Endothelial cell of umbilical vein (primary cell): ENCODE results near the gene PDAP1. TPM values are rescaled to one million over a fixed set of nuclear protein-coding genes. Genes with fewer than 3 reads are reported as not detected.

Experiments
- BruUV-seq: library from RNA; stranded (reverse); fragments of 400-500 nt; replicated peaks from 2 replicates; lab custom pipeline; 2021; lab: Mats Ljungman, UMichigan
- CTCF ChIA-PET: fragments of 300-600, 350-600 bp; sonication (Branson Sonifier 250); formaldehyde crosslinking; loops from one replicate; lab custom pipeline; 2021; ENCODE audit warnings: antibody characterized with exemption, inconsistent platforms; lab: Charles Lee
- POLR2A ChIA-PET: fragments of 300-600, 350-600 bp; sonication (Branson Sonifier 250); formaldehyde crosslinking; loops from one replicate; lab custom pipeline; 2021; ENCODE audit warnings: antibody characterized with exemption, inconsistent platforms; lab: Charles Lee
- DNase-seq: peaks from one replicate; pipeline ENCODE4 v3.0.0-alpha.2; 2011; ENCODE audit warnings: low read depth, low spot score
- FAIRE-seq: peaks from 2 replicates; lab custom pipeline; 2011; peaks lifted over from hg19 to GRCh38; lab: Jason Lieb, UNC
- H2AFZ ChIP-seq: 2 replicates; pipeline ENCODE4 v1.6.0; 2012; ENCODE audit warnings: low read depth, low read length, control low read depth, inconsistent platforms
- H3K27ac ChIP-seq: 2 replicates; pipeline ENCODE4 v1.5.1; 2011; ENCODE audit warnings: low read depth, mild to moderate bottlenecking, control low read depth, low read length, moderate library complexity; ENCODE audit not compliant: insufficient read depth
- H3K27me3 ChIP-seq, 2 experiments: 2 replicates each; pipeline versions ENCODE4 v1.6.0 to v1.6.1; 2011; ENCODE audit warnings: low read length in 2 of 2, mixed read lengths in 1 of 2; ENCODE audit not compliant: control insufficient read depth in 2 of 2, insufficient read depth in 2 of 2
- H3K36me3 ChIP-seq, 2 experiments: 2 replicates in 1 of 2; 3 replicates in 1 of 2; pipeline ENCODE4 v1.5.1; 2011; ENCODE audit warnings: low read length in 2 of 2, mild to moderate bottlenecking in 1 of 2, moderate library complexity in 1 of 2; ENCODE audit not compliant: control insufficient read depth in 2 of 2, insufficient read depth in 2 of 2; ENCODE audit errors: extremely low read depth in 1 of 2
- H3K4me1 ChIP-seq: 3 replicates; pipeline ENCODE4 v1.5.1; 2011; ENCODE audit warnings: mild to moderate bottlenecking, low read length; ENCODE audit not compliant: control insufficient read depth, insufficient read depth; ENCODE audit errors: extremely low read depth
- H3K4me2 ChIP-seq: 2 replicates; pipeline ENCODE4 v1.6.1; 2011; ENCODE audit warnings: low read length, control low read depth, mixed read lengths; ENCODE audit not compliant: insufficient read depth
- H3K4me3 ChIP-seq, 3 experiments: fragments of 200-600 bp in 1 of 3; sonication (generic), shearing (Covaris generic) in 1 of 3; replicated peaks in 1 of 3; 2 replicates each; pipeline ENCODE4 v1.5.1; 2011 to 2016; ENCODE audit warnings: control low read depth in 3 of 3, low read length in 3 of 3, mild to moderate bottlenecking in 2 of 3, inconsistent platforms in 1 of 3, low read depth in 1 of 3, moderate library complexity in 1 of 3; ENCODE audit not compliant: insufficient read depth in 1 of 3
- H3K79me2 ChIP-seq: 2 replicates; pipeline ENCODE4 v1.6.0; 2012; ENCODE audit warnings: low read length, inconsistent platforms; ENCODE audit not compliant: control insufficient read depth, insufficient read depth
- H3K9ac ChIP-seq: replicated peaks from 2 replicates; pipeline ENCODE3; 2011; ENCODE audit warnings: low read length, control low read depth; ENCODE audit not compliant: insufficient read depth; ENCODE audit errors: extremely low read depth
- H3K9me1 ChIP-seq: replicated peaks from 3 replicates; pipeline ENCODE4 v1.6.0; 2011; ENCODE audit warnings: mild to moderate bottlenecking, low read length; ENCODE audit not compliant: control insufficient read depth, insufficient read depth; ENCODE audit errors: extremely low read depth
- H3K9me3 ChIP-seq: replicated peaks from 2 replicates; pipeline ENCODE4 v1.5.1; 2012; ENCODE audit warnings: low read length, inconsistent platforms; ENCODE audit not compliant: control insufficient read depth, insufficient read depth
- H4K20me1 ChIP-seq: replicated peaks from 2 replicates; pipeline ENCODE3; 2011; ENCODE audit warnings: mild to moderate bottlenecking, low read length; ENCODE audit not compliant: control insufficient read depth, insufficient read depth; ENCODE audit errors: extremely low read depth
- EZH2 ChIP-seq: IDR thresholded peaks from 2 replicates; pipeline ENCODE4 v1.6.1; 2012; ENCODE audit warnings: borderline replicate concordance, low read depth, mild to moderate bottlenecking, moderate library complexity, low read length, inconsistent platforms; ENCODE audit not compliant: severe bottlenecking
- GATA2 ChIP-seq: IDR thresholded peaks from 2 replicates; pipeline ENCODE4 v1.7.0; 2011; ENCODE audit warnings: low read depth, mild to moderate bottlenecking, moderate library complexity, mixed read lengths, low read length; ENCODE audit not compliant: insufficient read length, insufficient read depth
- POLR2A ChIP-seq: IDR thresholded peaks from 2 replicates; pipeline ENCODE4 v1.6.1; 2012; ENCODE audit warnings: low read depth, mild to moderate bottlenecking, control low read depth, low read length
- POLR2AphosphoS5 ChIP-seq: IDR thresholded peaks from 2 replicates; pipeline ENCODE4 v1.6.1; 2012; ENCODE audit warnings: low read depth, mild to moderate bottlenecking, control low read depth, low read length, moderate library complexity; ENCODE audit not compliant: insufficient read depth
- dilution Hi-C: fragments of 300-500 bp; cut with MboI; formaldehyde crosslinking; loops from one replicate; pipeline ENCODE4 v1.15.0; 2019; ENCODE audit warnings: low sequenced_read_pairs; ENCODE audit not compliant: extremely low pct_ligation_motif_present
- intact Hi-C: fragments of 100-400 bp; cut with micrococcal nuclease; formaldehyde crosslinking; loops from one replicate; pipeline ENCODE4 v1.10.0; 2022
- polyA plus RNA-seq, 4 experiments: library from polyadenylated mRNA; depleted of rRNA in 3 of 4; stranded (reverse) in 3 of 4; unstranded in 1 of 4; fragments of >200 nt; gene quantifications; 2 replicates each; pipeline versions ENCODE4 v1.2.1 to v1.2.3, GENCODE V29; 2011 to 2012; ENCODE audit warnings: missing spikeins in 1 of 4
- total RNA-seq: library from RNA; stranded (reverse); gene quantifications from 2 replicates; pipeline ENCODE4 v1.2.3, GENCODE V29; 2021
- TF ChIP-seq, protein P1 (sequence below), 2 donors: IDR thresholded peaks; 1 replicate in 1 of 2; 2 replicates in 1 of 2; pipeline ENCODE4 v1.5.1; 2011; ENCODE audit warnings: low read length in 2 of 2, mild to moderate bottlenecking in 2 of 2, moderate library complexity in 2 of 2, control low read depth in 1 of 2, inconsistent platforms in 1 of 2, low read depth in 1 of 2; ENCODE audit not compliant: insufficient read depth in 1 of 2; ENCODE audit errors: extremely low read depth in 1 of 2

Gene PDAP1
- total and polyA plus RNA-seq, 2 donors (not counting 3 experiments of a cell fraction or from before 2014, with no cell fraction given), result 32.6 to 150 TPM

GRCh38 chr7:99384523-99384922 lies 23.9 kb downstream of the PDAP1 start:
- FAIRE-seq, result no peak
- POLR2A ChIA-PET, result no interaction called here
- no peak overlapping the region for H3K4me3 ChIP-seq
- intact Hi-C loops, result no loop called here
- no peaks in the 10 kb centered on the region for H3K27me3 ChIP-seq
- peaks cover 54% of the 10 kb centered on the region for H3K79me2 ChIP-seq
- no peak overlapping the region for H3K27ac ChIP-seq
- H3K4me1 ChIP-seq, result peaks cover 15% of the 10 kb centered on the region
- no peak overlapping the region for H3K4me2 ChIP-seq
- H3K9ac ChIP-seq, result no peak overlapping the region
- CTCF ChIA-PET, result no interaction called here
- no peaks in the 10 kb centered on the region for H3K9me1 ChIP-seq
- H2AFZ ChIP-seq, result no peak overlapping the region
- no peaks in the 10 kb centered on the region for H4K20me1 ChIP-seq
- dilution Hi-C loops, result no loop called here
- no TSS peak for BruUV-seq
- DNase-seq, result no peak
- TF ChIP-seq POLR2AphosphoS5 (no peak), EZH2 (no peak), GATA2 (no peak), POLR2A (no peak)
- TF ChIP-seq, protein P1, sequence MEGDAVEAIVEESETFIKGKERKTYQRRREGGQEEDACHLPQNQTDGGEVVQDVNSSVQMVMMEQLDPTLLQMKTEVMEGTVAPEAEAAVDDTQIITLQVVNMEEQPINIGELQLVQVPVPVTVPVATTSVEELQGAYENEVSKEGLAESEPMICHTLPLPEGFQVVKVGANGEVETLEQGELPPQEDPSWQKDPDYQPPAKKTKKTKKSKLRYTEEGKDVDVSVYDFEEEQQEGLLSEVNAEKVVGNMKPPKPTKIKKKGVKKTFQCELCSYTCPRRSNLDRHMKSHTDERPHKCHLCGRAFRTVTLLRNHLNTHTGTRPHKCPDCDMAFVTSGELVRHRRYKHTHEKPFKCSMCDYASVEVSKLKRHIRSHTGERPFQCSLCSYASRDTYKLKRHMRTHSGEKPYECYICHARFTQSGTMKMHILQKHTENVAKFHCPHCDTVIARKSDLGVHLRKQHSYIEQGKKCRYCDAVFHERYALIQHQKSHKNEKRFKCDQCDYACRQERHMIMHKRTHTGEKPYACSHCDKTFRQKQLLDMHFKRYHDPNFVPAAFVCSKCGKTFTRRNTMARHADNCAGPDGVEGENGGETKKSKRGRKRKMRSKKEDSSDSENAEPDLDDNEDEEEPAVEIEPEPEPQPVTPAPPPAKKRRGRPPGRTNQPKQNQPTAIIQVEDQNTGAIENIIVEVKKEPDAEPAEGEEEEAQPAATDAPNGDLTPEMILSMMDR (IDR thresholded peaks at IDR 0.05; ENCODE audit: extremely low read depth in 1 of 2, insufficient read depth in 1 of 2, low read depth in 1 of 2, low read length in 2 of 2), result no peak
- H3K9me3 ChIP-seq, result no peaks in the 10 kb centered on the region
- H3K36me3 ChIP-seq, result peaks cover 16 to 27% of the 10 kb centered on the region in 2 experiments

DNA sequence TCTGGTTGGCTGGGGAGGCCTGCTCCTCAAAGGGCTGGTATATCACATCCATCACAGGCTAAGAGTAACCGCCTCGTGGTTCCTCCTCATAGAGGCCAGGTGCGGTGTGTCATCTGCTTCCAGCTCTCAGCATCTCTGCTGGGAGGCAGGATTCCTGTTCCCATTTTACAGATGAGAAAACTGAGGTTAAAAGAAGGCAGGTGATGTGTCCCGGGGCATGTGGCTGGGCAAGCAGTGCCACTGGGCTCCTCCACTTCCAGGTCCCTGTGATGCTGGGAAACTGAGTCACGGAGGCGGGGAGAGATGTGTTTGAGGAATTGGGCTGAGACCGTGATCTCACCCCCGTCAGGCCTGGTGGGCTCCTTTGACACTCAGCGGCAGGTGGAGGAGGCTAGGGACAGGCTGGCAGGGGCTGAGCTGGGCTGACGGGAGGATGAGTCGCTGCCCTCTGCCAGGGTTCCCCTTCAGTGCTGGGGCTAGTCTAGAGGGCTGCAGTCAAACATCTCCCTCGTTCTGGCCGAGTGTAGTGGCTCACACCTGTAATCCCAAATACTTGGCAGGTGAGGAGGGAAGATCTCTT lies 24.5 kb downstream of the PDAP1 start:
- DNase-seq (no peak), FAIRE-seq (no peak)
- Histone ChIP-seq H3K4me1 (peaks cover 18% of the 10 kb centered on the region), H3K79me2 (peaks cover 54% of the 10 kb centered on the region), H4K20me1 (no peaks in the 10 kb centered on the region), H3K27me3 (no peaks in the 10 kb centered on the region), H3K27ac (no peak overlapping the region), H3K4me2 (no peak overlapping the region), H3K9me3 (no peaks in the 10 kb centered on the region), H3K9me1 (no peaks in the 10 kb centered on the region), H3K4me3 (no peak overlapping the region), H3K36me3 (peaks cover 16 to 24% of the 10 kb centered on the region in 2 experiments), H2AFZ (no peak overlapping the region), H3K9ac (no peak overlapping the region)
- dilution Hi-C loops, result no loop called here
- BruUV-seq, result no TSS peak
- intact Hi-C loops, result no loop called here
- POLR2A ChIA-PET, result no interaction called here
- CTCF ChIA-PET, result no interaction called here
- TF ChIP-seq POLR2AphosphoS5, result peak; percentile 32
- TF ChIP-seq GATA2, result no peak
